Smooth muscle cell (in vitro differentiated cells): ENCODE results near the gene STK32C. TPM values are rescaled to one million over a fixed set of nuclear protein-coding genes. Genes with fewer than 3 reads are reported as not detected.
"Not testable (repeated sequence)": the region's sequence is repeated elsewhere in the genome, so short reads cannot be mapped to it uniquely, and the experiment has no call there.

Experiments used
- DNase-seq: peaks from one replicate; lab custom pipeline; 2025; ENCODE audit not compliant: unreplicated experiment; lab: John Stamatoyannopoulos, UW
- H2AFZ ChIP-seq: fragments of 200-600 bp; sonication (generic); 2 replicates; pipeline ENCODE4 v1.6.0; 2016; ENCODE audit warnings: antibody characterized with exemption, low read depth, mild to moderate bottlenecking
- H3F3A ChIP-seq: fragments of 200-600 bp; sonication (generic); 2 replicates; pipeline ENCODE4 v1.6.0; 2017; ENCODE audit warnings: antibody characterized with exemption, low read depth
- H3K27ac ChIP-seq: fragments of 200-600 bp; sonication (generic); 2 replicates; pipeline ENCODE4 v1.5.1; 2016; ENCODE audit warnings: low read depth, mild to moderate bottlenecking
- H3K27me3 ChIP-seq: fragments of 200-600 bp; sonication (generic); 2 replicates; pipeline ENCODE4 v1.6.1; 2016; ENCODE audit warnings: low read depth, mild to moderate bottlenecking
- H3K36me3 ChIP-seq: fragments of 200-600 bp; sonication (generic); 2 replicates; pipeline ENCODE4 v1.5.1; 2016; ENCODE audit warnings: low read depth
- H3K4me1 ChIP-seq: fragments of 200-600 bp; sonication (generic); 2 replicates; pipeline ENCODE4 v1.5.1; 2016; ENCODE audit warnings: low read depth
- H3K4me2 ChIP-seq: fragments of 200-600 bp; sonication (generic); 2 replicates; pipeline ENCODE4 v1.6.0; 2016; ENCODE audit warnings: mild to moderate bottlenecking
- H3K4me3 ChIP-seq: fragments of 200-600 bp; sonication (generic); 2 replicates; pipeline ENCODE4 v1.5.1; 2016; ENCODE audit warnings: mild to moderate bottlenecking
- H3K79me2 ChIP-seq: fragments of 200-600 bp; sonication (generic); 2 replicates; pipeline ENCODE4 v1.6.0; 2016; ENCODE audit warnings: low read depth, mild to moderate bottlenecking
- H3K9ac ChIP-seq: fragments of 200-600 bp; sonication (generic); 2 replicates; pipeline ENCODE4 v1.6.0; 2016; ENCODE audit warnings: low read depth
- H3K9me3 ChIP-seq: fragments of 200-600 bp; sonication (generic); replicated peaks from 2 replicates; pipeline ENCODE4 v1.5.1; 2016; ENCODE audit warnings: low read depth
- H4K20me1 ChIP-seq: fragments of 200-600 bp; sonication (generic); 2 replicates; pipeline ENCODE4 v1.6.0; 2016; ENCODE audit warnings: low read depth
- WGBS: methylation state at CpG from one replicate; pipeline ENCODE4 v1.1.7; 2016; ENCODE audit warnings: low lambda C conversion rate; 5-methylcytosine and 5-hydroxymethylcytosine counted together
- polyA plus RNA-seq: library from polyadenylated mRNA; unstranded; fragments of >200 nt; fragmentation: Nextera tagmentation; extraction: Ambion mirVana; gene quantifications from 2 replicates; pipeline ENCODE4 v1.2.1, GENCODE V29; 2016
- total RNA-seq: library from RNA; depleted of rRNA; stranded (reverse); fragments of >200 nt; gene quantifications from 2 replicates; pipeline ENCODE4 v1.2.3, GENCODE V29; 2014
- TF ChIP-seq, protein P1 (sequence below): fragments of 200-600 bp; sonication (generic); IDR thresholded peaks from 2 replicates; pipeline ENCODE4 v1.5.1; 2017; ENCODE audit warnings: borderline replicate concordance, mild to moderate bottlenecking, antibody characterized with exemption; ENCODE audit not compliant: insufficient read depth, poor library complexity, severe bottlenecking

Gene STK32C
- total and polyA plus RNA-seq, 2 experiments from 2014 or later = 2.3 to 13.2 TPM

DNA sequence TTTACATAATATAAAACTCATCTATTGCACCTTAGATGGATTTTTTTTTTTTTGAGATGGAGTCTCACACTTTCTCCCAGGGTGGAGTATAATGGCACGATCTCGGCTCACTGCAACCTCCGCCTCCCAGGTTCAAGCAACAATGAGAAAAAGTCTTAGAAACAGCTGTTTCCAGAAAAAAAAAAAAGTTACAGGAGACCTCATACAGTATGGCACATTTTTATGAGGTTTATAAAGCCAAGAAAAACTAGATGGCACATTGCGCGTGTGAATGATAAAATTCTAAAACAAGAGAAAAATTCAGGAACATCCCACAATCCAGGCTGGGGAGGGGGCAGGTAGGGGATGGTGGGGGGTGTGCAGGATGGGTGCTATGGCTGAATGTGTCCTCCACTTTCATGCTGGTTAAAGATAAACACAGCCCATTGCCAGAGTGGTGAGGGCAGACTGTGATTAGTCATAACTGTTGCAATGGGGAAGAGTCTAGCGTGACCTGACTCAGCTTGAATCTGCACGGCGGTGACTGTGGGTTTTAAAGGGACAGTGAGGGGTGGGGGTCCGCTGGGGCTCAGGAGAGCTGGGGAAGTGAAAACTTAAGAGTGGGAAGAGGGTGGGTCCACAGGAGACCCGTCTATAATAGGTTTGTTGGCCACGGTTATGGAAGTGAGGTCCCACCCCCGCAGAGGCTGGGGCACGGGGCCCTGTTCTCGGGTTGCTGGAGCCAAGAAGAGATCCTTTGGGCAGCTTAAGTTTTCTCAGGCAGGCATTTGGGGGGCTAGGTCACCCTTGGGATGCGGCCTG lies 12.3 kb upstream of the STK32C start:
- peak overlapping the region; percentile 65 for H3K9ac ChIP-seq

DNA sequence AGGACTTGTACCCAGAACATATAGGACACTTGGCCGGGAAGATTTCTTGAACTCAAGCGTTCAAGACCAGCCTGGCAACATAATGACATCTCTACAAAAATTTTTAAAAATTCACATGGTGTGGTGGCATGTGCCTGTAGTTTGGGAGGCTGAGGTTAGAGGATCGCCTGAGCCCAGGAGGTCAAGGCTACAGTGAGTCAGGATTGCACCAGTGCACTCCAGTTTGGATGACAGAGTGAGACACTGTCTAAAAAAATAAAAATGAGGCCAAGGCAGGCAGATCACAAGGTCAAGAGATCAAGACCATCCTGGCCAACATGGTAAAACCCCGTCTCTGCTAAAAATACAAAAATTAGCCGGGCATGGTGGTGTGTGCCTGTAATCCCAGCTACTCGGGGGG lies 9.7 kb upstream of the STK32C start:
- not testable (repeated sequence) for H3F3A ChIP-seq, H3K4me2 ChIP-seq, H3K4me3 ChIP-seq, H4K20me1 ChIP-seq, DNase-seq, H2AFZ ChIP-seq, H3K4me1 ChIP-seq, H3K9ac ChIP-seq, H3K79me2 ChIP-seq, H3K9me3 ChIP-seq, H3K27ac ChIP-seq, H3K36me3 ChIP-seq, H3K27me3 ChIP-seq
- WGBS = 92% methylated on average over 6 of the region's 6 CpGs

More for the DNA sequence above, 12.3 kb upstream of the STK32C start:
- no peaks in the 10 kb centered on the region for H4K20me1 ChIP-seq
- H3K4me3 ChIP-seq = no peak overlapping the region
- TF ChIP-seq, protein P1, sequence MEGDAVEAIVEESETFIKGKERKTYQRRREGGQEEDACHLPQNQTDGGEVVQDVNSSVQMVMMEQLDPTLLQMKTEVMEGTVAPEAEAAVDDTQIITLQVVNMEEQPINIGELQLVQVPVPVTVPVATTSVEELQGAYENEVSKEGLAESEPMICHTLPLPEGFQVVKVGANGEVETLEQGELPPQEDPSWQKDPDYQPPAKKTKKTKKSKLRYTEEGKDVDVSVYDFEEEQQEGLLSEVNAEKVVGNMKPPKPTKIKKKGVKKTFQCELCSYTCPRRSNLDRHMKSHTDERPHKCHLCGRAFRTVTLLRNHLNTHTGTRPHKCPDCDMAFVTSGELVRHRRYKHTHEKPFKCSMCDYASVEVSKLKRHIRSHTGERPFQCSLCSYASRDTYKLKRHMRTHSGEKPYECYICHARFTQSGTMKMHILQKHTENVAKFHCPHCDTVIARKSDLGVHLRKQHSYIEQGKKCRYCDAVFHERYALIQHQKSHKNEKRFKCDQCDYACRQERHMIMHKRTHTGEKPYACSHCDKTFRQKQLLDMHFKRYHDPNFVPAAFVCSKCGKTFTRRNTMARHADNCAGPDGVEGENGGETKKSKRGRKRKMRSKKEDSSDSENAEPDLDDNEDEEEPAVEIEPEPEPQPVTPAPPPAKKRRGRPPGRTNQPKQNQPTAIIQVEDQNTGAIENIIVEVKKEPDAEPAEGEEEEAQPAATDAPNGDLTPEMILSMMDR = no peak
- 55% methylated on average over 15 of the region's 15 CpGs for WGBS
- peak overlapping the region; percentile 76 for H3K27ac ChIP-seq
- H3K36me3 ChIP-seq = no peaks in the 10 kb centered on the region
- H3K9me3 ChIP-seq = no peaks in the 10 kb centered on the region
- H3K27me3 ChIP-seq = no peaks in the 10 kb centered on the region
- peak; percentile 17 for DNase-seq
- no peaks in the 10 kb centered on the region for H3K79me2 ChIP-seq
- peaks cover 13% of the 10 kb centered on the region for H3F3A ChIP-seq
- no peak overlapping the region for H2AFZ ChIP-seq
- H3K4me2 ChIP-seq = peak overlapping the region; percentile 75
- H3K4me1 ChIP-seq = no peaks in the 10 kb centered on the region

DNA sequence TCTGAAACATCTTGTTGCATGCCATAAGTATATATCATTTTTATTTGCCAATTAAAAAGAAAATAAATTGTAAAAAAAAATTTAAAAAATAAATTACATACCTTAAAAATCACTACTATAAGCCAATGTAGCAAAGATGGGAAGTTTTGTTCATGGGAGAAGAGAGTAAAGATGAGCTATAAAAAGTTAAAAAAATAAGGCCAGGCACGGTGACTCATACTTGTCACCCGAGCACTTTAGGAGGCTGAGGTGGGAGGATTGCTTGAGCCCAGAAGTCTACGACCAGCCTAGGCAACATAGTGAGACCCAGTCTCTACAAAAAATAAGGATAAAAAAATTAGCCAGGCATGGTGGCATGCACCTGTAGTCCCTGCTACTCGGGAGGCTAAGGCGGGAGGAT lies 8.4 kb upstream of the STK32C start:
- 72% methylated on average over 5 of the region's 5 CpGs for WGBS

DNA sequence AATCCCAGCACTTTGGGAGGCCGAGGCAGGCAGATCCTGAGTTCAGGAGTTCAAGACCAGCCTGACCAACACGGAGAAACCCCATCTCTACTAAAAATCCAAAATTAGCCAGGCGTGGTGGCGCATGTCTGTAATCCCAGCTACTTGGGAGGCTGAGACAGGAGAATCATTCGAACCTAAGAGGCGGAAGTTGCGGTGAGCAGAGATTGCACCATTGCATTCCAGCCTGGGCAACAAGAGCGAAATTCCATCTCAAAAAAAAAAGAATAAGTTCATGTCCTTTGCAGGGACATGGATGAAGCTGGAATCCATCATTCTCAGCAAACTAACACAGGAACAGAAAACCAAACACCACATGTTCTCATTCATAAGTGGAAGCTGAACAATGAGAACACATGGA lies 7.1 kb upstream of the STK32C start:
- H3K27ac ChIP-seq, H3K9ac ChIP-seq, H3K4me1 ChIP-seq, H3K9me3 ChIP-seq, H4K20me1 ChIP-seq, H3K4me2 ChIP-seq, H3K36me3 ChIP-seq, H3F3A ChIP-seq, H3K79me2 ChIP-seq, H3K4me3 ChIP-seq, DNase-seq, H2AFZ ChIP-seq, H3K27me3 ChIP-seq: not testable (repeated sequence)
- WGBS = 94% methylated on average over 8 of the region's 8 CpGs

More for the DNA sequence above, 8.4 kb upstream of the STK32C start:
- Histone ChIP-seq H3F3A (peaks cover 3% of the 10 kb centered on the region), H3K27me3 (no peaks in the 10 kb centered on the region), H3K4me2 (no peak overlapping the region), H3K36me3 (no peaks in the 10 kb centered on the region), H3K4me1 (no peaks in the 10 kb centered on the region), H4K20me1 (no peaks in the 10 kb centered on the region), H3K4me3 (no peak overlapping the region), H3K79me2 (no peaks in the 10 kb centered on the region), H3K9ac (no peak overlapping the region), H3K27ac (no peak overlapping the region), H2AFZ (no peak overlapping the region), H3K9me3 (no peaks in the 10 kb centered on the region)
- DNase-seq = no peak
- TF ChIP-seq, protein P1 = no peak
